Activated CD8-positive, alpha-beta T cell treated with anti-CD3 and anti-CD28 coated beads for 36 hours (primary cell): Measurements from ENCODE around the gene EYA4. TPM values are rescaled to one million over a fixed set of nuclear protein-coding genes. Genes with fewer than 3 reads are reported as not detected.

Experiments
- ATAC-seq: fragments of 200-7000 bp; cut with Tn5 transposase; one replicate; pipeline ENCODE4 v1.10.0; 2021; ENCODE audit warnings: mild to moderate bottlenecking, moderate library complexity
- CTCF ChIA-PET: fragments of 350-600 bp; sonication (Branson Sonifier 250); formaldehyde crosslinking; loops from one replicate; lab custom pipeline; 2021; ENCODE audit warnings: antibody characterized with exemption; lab: Charles Lee
- POLR2A ChIA-PET: fragments of 350-600 bp; sonication (Branson Sonifier 250); formaldehyde crosslinking; loops from one replicate; lab custom pipeline; 2021; ENCODE audit warnings: antibody characterized with exemption; lab: Charles Lee
- DNase-seq: peaks from one replicate; pipeline ENCODE4 v3.0.0-alpha.2; 2020
- H3K27ac Mint-ChIP-seq: one replicate; pipeline ENCODE4 v1.8.0; 2021; ENCODE audit warnings: mild to moderate bottlenecking, mixed read lengths
- H3K27me3 Mint-ChIP-seq: one replicate; pipeline ENCODE4 v1.8.0; 2021; ENCODE audit warnings: mixed read lengths
- H3K36me3 Mint-ChIP-seq: one replicate; pipeline ENCODE4 v1.8.0; 2021; ENCODE audit warnings: low read depth, mixed read lengths
- H3K4me1 Mint-ChIP-seq: one replicate; pipeline ENCODE4 v1.8.0; 2021; ENCODE audit warnings: low read depth, mixed read lengths
- H3K4me3 Mint-ChIP-seq: one replicate; pipeline ENCODE4 v1.8.0; 2021; ENCODE audit warnings: mild to moderate bottlenecking, moderate library complexity, mixed read lengths
- H3K9me3 Mint-ChIP-seq: one replicate; pipeline ENCODE4 v1.8.0; 2021; ENCODE audit warnings: mixed read lengths
- CTCF ChIP-seq: fragments of 200-600 bp; IDR thresholded peaks from one replicate; pipeline ENCODE4 v1.8.0; 2022; ENCODE audit warnings: antibody characterized with exemption, mild to moderate bottlenecking
- intact Hi-C: fragments of 100-400 bp; cut with micrococcal nuclease; formaldehyde crosslinking; loops from one replicate; pipeline ENCODE4 v1.10.0; 2022
- total RNA-seq, 2 experiments: library from RNA; stranded (reverse); gene quantifications; one replicate each; pipeline ENCODE4 v1.2.3, GENCODE V29; 2021

Gene EYA4
- total RNA-seq, 2 experiments from 2014 or later = not detected

GRCh38 chr6:133559926-133560325 lies 318.8 kb downstream of the EYA4 start:
- Mint-ChIP-seq H3K36me3 (no peaks in the 10 kb centered on the region), H3K4me1 (no peaks in the 10 kb centered on the region), H3K27ac (no peak overlapping the region), H3K9me3 (no peaks in the 10 kb centered on the region), H3K4me3 (no peak overlapping the region), H3K27me3 (peaks cover 6% of the 10 kb centered on the region)
- CTCF ChIA-PET = no interaction called here
- no peak for TF ChIP-seq CTCF
- ATAC-seq (no peak), DNase-seq (no peak)
- intact Hi-C loops = no loop called here
- POLR2A ChIA-PET = no interaction called here

- TF ChIP-seq CTCF = no peak
- Mint-ChIP-seq H3K4me3 (no peak overlapping the region), H3K9me3 (no peaks in the 10 kb centered on the region), H3K4me1 (peaks cover 5% of the 10 kb centered on the region), H3K36me3 (no peaks in the 10 kb centered on the region), H3K27me3 (peaks cover 31% of the 10 kb centered on the region), H3K27ac (no peak overlapping the region)
- intact Hi-C loops = loop anchor here (5.0 kb wide), 1 partner anchor 350 kb away; no protein-coding TSS in a partner anchor
- ChIA-PET CTCF (interaction anchor here (4.0 kb wide), 1 partner anchor 350 kb away, joined by 31 read pairs; no protein-coding TSS in a partner anchor), POLR2A (no interaction called here)
- ATAC-seq (no peak), DNase-seq (no peak)
These were observed 326.5 kb downstream of the EYA4 start for GRCh38 chr6:133567636-133568035.

- intact Hi-C loops = loop anchor here (5.0 kb wide), 1 partner anchor 348 kb away; no protein-coding TSS in a partner anchor
- H3K4me1 Mint-ChIP-seq = peaks cover 5% of the 10 kb centered on the region
- ChIA-PET POLR2A (no interaction called here), CTCF (interaction anchor here (0.8 to 4.0 kb wide), 4 partner anchors 63 to 353 kb away, joined by 3 to 31 read pairs (median 6); no protein-coding TSS in a partner anchor)
- DNase-seq = peak; percentile 38
- peaks cover 26% of the 10 kb centered on the region for H3K27me3 Mint-ChIP-seq
- no peak overlapping the region for H3K27ac Mint-ChIP-seq
- H3K36me3 Mint-ChIP-seq = no peaks in the 10 kb centered on the region
- no peak overlapping the region for H3K4me3 Mint-ChIP-seq
- ATAC-seq = peak; percentile 70
- no peaks in the 10 kb centered on the region for H3K9me3 Mint-ChIP-seq
- peak; percentile 54 for TF ChIP-seq CTCF
These were observed 328.1 kb downstream of the EYA4 start for GRCh38 chr6:133568970-133569889.

- H3K4me3 Mint-ChIP-seq = no peak overlapping the region
- DNase-seq = no peak
- intact Hi-C loops = no loop called here
- peaks cover 5% of the 10 kb centered on the region for H3K4me1 Mint-ChIP-seq
- ATAC-seq = no peak
- peaks cover 26% of the 10 kb centered on the region for H3K27me3 Mint-ChIP-seq
- CTCF ChIA-PET = no interaction called here
- TF ChIP-seq CTCF = no peak
- POLR2A ChIA-PET = no interaction called here
- H3K9me3 Mint-ChIP-seq = no peaks in the 10 kb centered on the region
- H3K27ac Mint-ChIP-seq = no peak overlapping the region
- H3K36me3 Mint-ChIP-seq = no peaks in the 10 kb centered on the region
These were observed 330.5 kb downstream of the EYA4 start for GRCh38 chr6:133571681-133572080.

- TF ChIP-seq CTCF = no peak
- DNase-seq (no peak), ATAC-seq (no peak)
- Mint-ChIP-seq H3K4me3 (no peak overlapping the region), H3K27ac (no peak overlapping the region), H3K4me1 (no peaks in the 10 kb centered on the region), H3K36me3 (no peaks in the 10 kb centered on the region), H3K9me3 (peaks cover 2% of the 10 kb centered on the region), H3K27me3 (no peaks in the 10 kb centered on the region)
- CTCF ChIA-PET = no interaction called here
- POLR2A ChIA-PET = no interaction called here
- intact Hi-C loops = no loop called here
These were observed 336.7 kb downstream of the EYA4 start for GRCh38 chr6:133577851-133578250.
